PC-3 (cell line): Measurements from ENCODE around the gene DGKI. TPM values are rescaled to one million over a fixed set of nuclear protein-coding genes. Genes with fewer than 3 reads are reported as not detected.

Experiments used
- ATAC-seq: fragments of 200-7000 bp; cut with Tn5 transposase; 2 replicates; pipeline ENCODE4 v1.9.1; 2020; ENCODE audit warnings: mild to moderate bottlenecking, moderate library complexity
- BruUV-seq: library from RNA; stranded (reverse); fragments of 400-500 nt; replicated peaks from 2 replicates; lab custom pipeline; 2021; lab: Mats Ljungman, UMichigan
- CTCF ChIA-PET: fragments of 300-600 bp; sonication (Branson Sonifier 250); formaldehyde crosslinking; loops from one replicate; lab custom pipeline; 2022; ENCODE audit warnings: antibody characterized with exemption; lab: Charles Lee
- POLR2A ChIA-PET: fragments of 300-600 bp; sonication (Branson Sonifier 250); formaldehyde crosslinking; loops from one replicate; lab custom pipeline; 2022; ENCODE audit warnings: antibody characterized with exemption; ENCODE audit not compliant: unreplicated experiment; lab: Charles Lee
- DNase-seq: peaks from one replicate; pipeline ENCODE4 v3.0.0-alpha.2; 2015
- H2AFZ ChIP-seq: fragments of 300-600 bp; sonication (generic); 2 replicates; pipeline ENCODE4 v1.6.0; 2016; ENCODE audit warnings: antibody characterized with exemption, low read length
- H3F3A ChIP-seq: fragments of 300-600 bp; sonication (generic); one replicate; pipeline ENCODE4 v1.6.0; 2017; ENCODE audit warnings: antibody characterized with exemption, low read length, control low read depth, mild to moderate bottlenecking; ENCODE audit not compliant: unreplicated experiment
- H3K27ac ChIP-seq: fragments of 300-600 bp; sonication (generic); 2 replicates; pipeline ENCODE4 v1.5.1; 2016; ENCODE audit warnings: mild to moderate bottlenecking, low read length
- H3K27me3 ChIP-seq: fragments of 300-600 bp; sonication (generic); 2 replicates; pipeline ENCODE4 v1.6.1; 2016; ENCODE audit warnings: low read length, mixed read lengths
- H3K36me3 ChIP-seq: fragments of 300-600 bp; sonication (generic); 2 replicates; pipeline ENCODE4 v1.6.1; 2016; ENCODE audit warnings: low read depth, mixed run types, low read length, mixed read lengths
- H3K4me1 ChIP-seq: fragments of 300-600 bp; sonication (generic); 2 replicates; pipeline ENCODE4 v1.5.1; 2016; ENCODE audit warnings: low read length; ENCODE audit not compliant: insufficient read depth
- H3K4me2 ChIP-seq: fragments of 300-600 bp; sonication (generic); 2 replicates; pipeline ENCODE4 v1.6.0; 2016; ENCODE audit warnings: low read length
- H3K4me3 ChIP-seq: fragments of 300-600 bp; sonication (generic); 2 replicates; pipeline ENCODE4 v1.5.1; 2016; ENCODE audit warnings: mild to moderate bottlenecking, low read length, mixed read lengths
- H3K79me2 ChIP-seq: fragments of 300-600 bp; sonication (generic); 2 replicates; pipeline ENCODE4 v1.6.1; 2017; ENCODE audit warnings: low read length, mixed read lengths
- H3K9ac ChIP-seq: fragments of 300-600 bp; sonication (generic); 2 replicates; pipeline ENCODE4 v1.6.0; 2016; ENCODE audit warnings: mild to moderate bottlenecking, low read length
- H3K9me2 ChIP-seq: fragments of 300-600 bp; sonication (generic); replicated peaks from 2 replicates; pipeline ENCODE4 v1.6.1; 2016; ENCODE audit warnings: mixed run types, low read length, mixed read lengths
- H3K9me3 ChIP-seq: fragments of 300-600 bp; sonication (generic); 2 replicates; pipeline ENCODE4 v1.6.1; 2016; ENCODE audit warnings: low read length, mixed read lengths
- H4K20me1 ChIP-seq: fragments of 300-600 bp; sonication (generic); 2 replicates; pipeline ENCODE4 v1.6.1; 2016; ENCODE audit warnings: low read length, mixed read lengths
- EZH2 ChIP-seq: fragments of 300-600 bp; sonication (generic); IDR thresholded peaks from one replicate; pipeline ENCODE4 v1.6.1; 2017; ENCODE audit warnings: antibody characterized with exemption, mild to moderate bottlenecking, low read length; ENCODE audit not compliant: unreplicated experiment
- EZH2phosphoT487 ChIP-seq: fragments of 300-600 bp; sonication (generic); IDR thresholded peaks from 2 replicates; pipeline ENCODE4 v1.6.1; 2018; ENCODE audit warnings: mild to moderate bottlenecking, antibody characterized with exemption, low read length, borderline replicate concordance
- intact Hi-C: fragments of 100-400 bp; cut with micrococcal nuclease; formaldehyde crosslinking; loops from 2 replicates; pipeline ENCODE4 v1.9.0; 2023
- total RNA-seq: library from RNA; depleted of rRNA; stranded (reverse); fragments of >200 nt; gene quantifications from 2 replicates; pipeline ENCODE4 v1.2.3, GENCODE V29; 2014
- TF ChIP-seq, protein P1 (sequence below): fragments of 300-600 bp; sonication (generic); conservative IDR thresholded peaks from 2 replicates; pipeline ENCODE4 v1.5.1; 2017; ENCODE audit warnings: antibody characterized with exemption, low read depth, mild to moderate bottlenecking, low read length

The DGKI gene
- total RNA-seq, 1 experiment from 2014 or later, result not detected

DNA sequence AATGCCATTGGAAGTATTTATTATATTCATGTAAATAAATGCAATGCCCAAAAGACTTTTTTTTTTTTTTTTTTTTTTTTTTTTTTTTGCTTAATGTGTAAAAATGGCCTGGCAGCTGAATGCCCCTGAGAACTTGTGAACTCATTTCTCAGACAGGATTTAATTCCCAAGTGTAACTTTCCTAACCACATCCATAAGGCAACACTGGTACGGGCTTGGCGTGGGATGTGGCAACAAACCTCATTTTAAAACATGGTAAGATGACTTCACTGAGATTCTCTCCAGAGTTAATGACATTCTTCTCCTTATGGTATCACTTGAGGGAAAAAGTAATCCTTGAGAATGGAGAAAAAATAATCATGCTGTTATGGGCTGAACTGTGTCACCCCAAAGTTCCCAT lies 150.4 kb downstream of the DGKI start:
- intact Hi-C loops, result no loop called here
- ChIA-PET CTCF (no interaction called here), POLR2A (no interaction called here)
- Histone ChIP-seq H3K4me3 (no peak overlapping the region), H3F3A (no peaks in the 10 kb centered on the region), H3K36me3 (no peaks in the 10 kb centered on the region), H3K27me3 (peaks cover 55% of the 10 kb centered on the region), H3K4me2 (no peak overlapping the region), H2AFZ (no peak overlapping the region), H3K79me2 (no peaks in the 10 kb centered on the region), H3K4me1 (no peaks in the 10 kb centered on the region), H3K9me2 (no peaks in the 10 kb centered on the region), H3K9ac (no peak overlapping the region), H3K9me3 (no peaks in the 10 kb centered on the region), H4K20me1 (no peaks in the 10 kb centered on the region), H3K27ac (no peak overlapping the region)
- DNase-seq (no peak), ATAC-seq (no peak)
- no TSS peak for BruUV-seq
- TF ChIP-seq, protein P1, sequence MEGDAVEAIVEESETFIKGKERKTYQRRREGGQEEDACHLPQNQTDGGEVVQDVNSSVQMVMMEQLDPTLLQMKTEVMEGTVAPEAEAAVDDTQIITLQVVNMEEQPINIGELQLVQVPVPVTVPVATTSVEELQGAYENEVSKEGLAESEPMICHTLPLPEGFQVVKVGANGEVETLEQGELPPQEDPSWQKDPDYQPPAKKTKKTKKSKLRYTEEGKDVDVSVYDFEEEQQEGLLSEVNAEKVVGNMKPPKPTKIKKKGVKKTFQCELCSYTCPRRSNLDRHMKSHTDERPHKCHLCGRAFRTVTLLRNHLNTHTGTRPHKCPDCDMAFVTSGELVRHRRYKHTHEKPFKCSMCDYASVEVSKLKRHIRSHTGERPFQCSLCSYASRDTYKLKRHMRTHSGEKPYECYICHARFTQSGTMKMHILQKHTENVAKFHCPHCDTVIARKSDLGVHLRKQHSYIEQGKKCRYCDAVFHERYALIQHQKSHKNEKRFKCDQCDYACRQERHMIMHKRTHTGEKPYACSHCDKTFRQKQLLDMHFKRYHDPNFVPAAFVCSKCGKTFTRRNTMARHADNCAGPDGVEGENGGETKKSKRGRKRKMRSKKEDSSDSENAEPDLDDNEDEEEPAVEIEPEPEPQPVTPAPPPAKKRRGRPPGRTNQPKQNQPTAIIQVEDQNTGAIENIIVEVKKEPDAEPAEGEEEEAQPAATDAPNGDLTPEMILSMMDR, result no peak
- TF ChIP-seq EZH2phosphoT487 (no peak), EZH2 (no peak)

DNA sequence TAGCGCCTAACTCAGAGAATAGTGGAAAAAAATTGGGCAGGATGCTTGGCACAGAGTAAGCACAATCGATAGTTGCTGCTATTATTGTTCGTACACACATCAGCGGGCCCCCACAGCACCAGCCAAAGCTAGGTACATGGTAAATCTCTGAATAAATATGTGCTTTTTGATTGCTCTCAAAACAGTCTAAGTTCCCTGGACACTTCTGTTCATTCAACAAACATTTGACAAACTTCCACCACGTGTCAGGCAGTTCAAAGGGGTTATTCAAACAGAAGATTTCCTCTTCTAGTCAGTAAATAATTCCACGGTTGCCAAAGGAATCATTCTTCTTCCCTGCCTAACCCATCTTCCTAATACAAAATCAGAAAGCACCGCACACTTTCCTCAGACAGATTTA lies 150.8 kb downstream of the DGKI start:
- no TSS peak for BruUV-seq

DNA sequence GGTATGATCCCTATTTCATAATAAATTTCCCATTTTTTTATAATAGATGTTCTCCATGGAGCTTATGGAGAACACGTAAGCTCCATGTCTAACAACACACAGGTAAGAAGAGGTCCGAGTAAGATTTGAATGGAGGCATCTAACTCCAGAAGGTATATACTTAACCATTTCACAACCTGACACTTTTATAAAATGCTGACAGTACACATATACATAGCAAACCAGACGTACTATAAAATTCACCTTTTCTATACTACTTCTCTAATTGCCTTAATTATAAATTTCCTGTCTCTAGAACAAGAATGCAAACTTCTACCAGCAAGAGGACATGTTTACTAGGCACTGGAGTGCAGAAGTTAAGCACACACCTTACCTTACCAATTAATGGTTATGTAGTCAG lies 151.3 kb downstream of the DGKI start:
- no peak overlapping the region for H3K4me2 ChIP-seq
- no TSS peak for BruUV-seq
- no peak overlapping the region for H3K27ac ChIP-seq
- ATAC-seq (no peak), DNase-seq (no peak)
- no peaks in the 10 kb centered on the region for H3K4me1 ChIP-seq
- POLR2A ChIA-PET, result no interaction called here
- H2AFZ ChIP-seq, result no peak overlapping the region
- TF ChIP-seq, protein P1, result no peak
- no peak for TF ChIP-seq EZH2
- TF ChIP-seq EZH2phosphoT487, result no peak
- no peaks in the 10 kb centered on the region for H3K9me2 ChIP-seq
- no peak overlapping the region for H3K9ac ChIP-seq
- no peaks in the 10 kb centered on the region for H3K9me3 ChIP-seq
- H4K20me1 ChIP-seq, result no peaks in the 10 kb centered on the region
- no peaks in the 10 kb centered on the region for H3F3A ChIP-seq
- no peaks in the 10 kb centered on the region for H3K79me2 ChIP-seq
- no peak overlapping the region for H3K4me3 ChIP-seq
- intact Hi-C loops, result no loop called here
- H3K36me3 ChIP-seq, result no peaks in the 10 kb centered on the region
- CTCF ChIA-PET, result interaction anchor here (0.7 kb wide), 1 partner anchor 358 kb away, joined by 4 read pairs; no protein-coding TSS in a partner anchor
- H3K27me3 ChIP-seq, result peaks cover 62% of the 10 kb centered on the region

More for the DNA sequence above, 150.8 kb downstream of the DGKI start:
- H3K9me3 ChIP-seq, result no peaks in the 10 kb centered on the region
- no peaks in the 10 kb centered on the region for H3F3A ChIP-seq
- H3K9ac ChIP-seq, result no peak overlapping the region
- no peak overlapping the region for H3K4me3 ChIP-seq
- CTCF ChIA-PET, result interaction anchor here (0.7 kb wide), 1 partner anchor 358 kb away, joined by 4 read pairs; no protein-coding TSS in a partner anchor
- intact Hi-C loops, result no loop called here
- no peak overlapping the region for H2AFZ ChIP-seq
- no peaks in the 10 kb centered on the region for H3K79me2 ChIP-seq
- DNase-seq, result no peak
- POLR2A ChIA-PET, result no interaction called here
- H3K27me3 ChIP-seq, result peaks cover 58% of the 10 kb centered on the region
- no peaks in the 10 kb centered on the region for H4K20me1 ChIP-seq
- no peaks in the 10 kb centered on the region for H3K36me3 ChIP-seq
- TF ChIP-seq EZH2phosphoT487, result no peak
- TF ChIP-seq, protein P1, result no peak
- TF ChIP-seq EZH2, result no peak
- H3K4me2 ChIP-seq, result no peak overlapping the region
- no peaks in the 10 kb centered on the region for H3K4me1 ChIP-seq
- H3K27ac ChIP-seq, result no peak overlapping the region
- ATAC-seq, result no peak
- no peaks in the 10 kb centered on the region for H3K9me2 ChIP-seq
